Kidney (tissue), 14 donors: ENCODE results near the gene TADA3. TPM values are rescaled to one million over a fixed set of nuclear protein-coding genes. Genes with fewer than 3 reads are reported as not detected.

Experiments
- DNase-seq, 5 donors: peaks; one replicate each; pipeline ENCODE4 v3.0.0-alpha.2; 2013 to 2020
- FAIRE-seq: peaks from 2 replicates; lab custom pipeline; 2012; peaks lifted over from hg19 to GRCh38; lab: Jason Lieb, UNC
- H3K27ac ChIP-seq, 2 donors: one replicate each; pipeline ENCODE4 v1.7.0; 2013; ENCODE audit warnings: low read depth in 2 of 2, low read length in 2 of 2, inconsistent platforms in 1 of 2
- H3K27me3 ChIP-seq: one replicate; pipeline ENCODE4 v1.7.1; 2013; ENCODE audit warnings: low read length, inconsistent platforms; ENCODE audit not compliant: control insufficient read depth, insufficient read depth
- H3K36me3 ChIP-seq, 3 donors: one replicate each; pipeline versions ENCODE4 v1.7.0 to v1.7.1; 2013; ENCODE audit warnings: low read length in 3 of 3, control low read depth in 1 of 3, inconsistent platforms in 1 of 3; ENCODE audit not compliant: insufficient read depth in 3 of 3, control insufficient read depth in 2 of 3
- H3K4me1 ChIP-seq, 3 donors: one replicate each; pipeline versions ENCODE4 v1.7.0 to v1.7.1; 2013; ENCODE audit warnings: low read length in 3 of 3, inconsistent platforms in 1 of 3, low read depth in 1 of 3; ENCODE audit not compliant: control insufficient read depth in 2 of 3, insufficient read depth in 2 of 3
- H3K4me3 ChIP-seq, 3 donors: one replicate each; pipeline versions ENCODE4 v1.7.0 to v1.8.1; 2013; ENCODE audit warnings: low read length in 3 of 3, control low read depth in 1 of 3, inconsistent platforms in 1 of 3
- H3K9ac ChIP-seq, 3 donors: one replicate each; pipeline versions ENCODE4 v1.7.0 to v1.7.1; 2013; ENCODE audit warnings: low read length in 3 of 3, control low read depth in 1 of 3, inconsistent platforms in 1 of 3
- H3K9me3 ChIP-seq, 3 donors: one replicate each; pipeline versions ENCODE4 v1.7.0 to v1.7.1; 2013; ENCODE audit warnings: low read length in 3 of 3, control low read depth in 1 of 3, inconsistent platforms in 1 of 3; ENCODE audit not compliant: control insufficient read depth in 2 of 3, insufficient read depth in 1 of 3
- CTCF ChIP-seq: IDR thresholded peaks from 3 replicates; pipeline ENCODE4 v1.5.1; 2012; ENCODE audit warnings: mild to moderate bottlenecking, moderate library complexity, borderline replicate concordance; ENCODE audit not compliant: insufficient read depth; ENCODE audit errors: extremely low read depth
- intact Hi-C: fragments of 100-400 bp; cut with DNase I; formaldehyde crosslinking; loops from one replicate; pipeline ENCODE4 v1.11.1; 2022
- polyA plus RNA-seq: library from polyadenylated mRNA; stranded (reverse); fragments of 350-450 nt; fragmentation: Illumina TruSeq; extraction: RNeasy Lipid Tissue Mini Kit (QIAGEN cat#74804); gene quantifications from one replicate; pipeline ENCODE4 v1.2.3, GENCODE V29; 2014; ENCODE audit warnings: low read depth, low replicate concordance; ENCODE audit not compliant: insufficient read depth
- total RNA-seq: library from RNA; stranded (reverse); fragmentation: NEBNext Ultra II Directional; extraction: Animal tissue kit (Norgen Biotek cat#: 25700); gene quantifications from one replicate; pipeline ENCODE4 v1.2.1, GENCODE V29; 2021
- donor health status: control.
- donor health status: control.
- donor health status: control.
- donor health status: control.
- donor health status: control.
- donor health status: DM: yes; HTN: yes; CAD: no.
- donor health status: Normal renal cell carcinoma (clear cell type).

Gene TADA3
- total and polyA plus RNA-seq, 2 donors from 2014 or later = 58.4 to 65.1 TPM

- no peaks in the 10 kb centered on the region for H3K27me3 ChIP-seq
- no peak overlapping the region for H3K9ac ChIP-seq
- H3K36me3 ChIP-seq = peaks cover 10 to 70% (median 55%) of the 10 kb centered on the region in 3 donors
- TF ChIP-seq CTCF = no peak
- no peak overlapping the region for H3K4me3 ChIP-seq
- no peaks in the 10 kb centered on the region for H3K9me3 ChIP-seq
- DNase-seq (no peak), FAIRE-seq (no peak)
- intact Hi-C loops = no loop called here
- H3K4me1 ChIP-seq = peaks cover 0 to 6% (median 0%) of the 10 kb centered on the region in 3 donors
- H3K27ac ChIP-seq = no peak overlapping the region
Measured at GRCh38 chr3:9745521-9745920, 46.8 kb downstream of the TADA3 start.

- no peak for FAIRE-seq
Measured at GRCh38 chr3:9744162-9744561, 48.1 kb downstream of the TADA3 start.

GRCh38 chr3:9743548-9743947 lies 48.7 kb downstream of the TADA3 start:
- Histone ChIP-seq H3K4me3 (no peak overlapping the region), H3K27ac (no peak overlapping the region), H3K27me3 (no peaks in the 10 kb centered on the region), H3K36me3 (peaks cover 13 to 89% (median 71%) of the 10 kb centered on the region in 3 donors), H3K9me3 (no peaks in the 10 kb centered on the region), H3K9ac (no peak overlapping the region), H3K4me1 (no peaks in the 10 kb centered on the region)
- intact Hi-C loops = no loop called here
- no peak for FAIRE-seq
- no peak for DNase-seq
- TF ChIP-seq CTCF = no peak

More at GRCh38 chr3:9744162-9744561, 48.1 kb downstream of the TADA3 start:
- no peak overlapping the region for H3K9ac ChIP-seq
- no peaks in the 10 kb centered on the region for H3K9me3 ChIP-seq
- H3K4me3 ChIP-seq = no peak overlapping the region
- no peaks in the 10 kb centered on the region for H3K27me3 ChIP-seq
- peaks cover 10 to 83% (median 64%) of the 10 kb centered on the region in 3 donors for H3K36me3 ChIP-seq
- no peak for DNase-seq
- intact Hi-C loops = no loop called here
- H3K27ac ChIP-seq = no peak overlapping the region
- no peak for TF ChIP-seq CTCF
- H3K4me1 ChIP-seq = peaks cover 0 to 3% (median 0%) of the 10 kb centered on the region in 3 donors

GRCh38 chr3:9742560-9742959 lies 49.7 kb downstream of the TADA3 start:
- DNase-seq (no peak), FAIRE-seq (no peak)
- no peak overlapping the region for H3K9ac ChIP-seq
- intact Hi-C loops = no loop called here
- no peaks in the 10 kb centered on the region for H3K4me1 ChIP-seq
- no peaks in the 10 kb centered on the region for H3K27me3 ChIP-seq
- no peak overlapping the region for H3K27ac ChIP-seq
- no peak for TF ChIP-seq CTCF
- H3K36me3 ChIP-seq = peaks cover 13 to 98% (median 78%) of the 10 kb centered on the region in 3 donors
- H3K9me3 ChIP-seq = no peaks in the 10 kb centered on the region
- H3K4me3 ChIP-seq = no peak overlapping the region
